ENCODE measurements around the gene CCL13.

GRCh38 chr17:34313164-34313563, 43.1 kb upstream of the CCL13 start:
- TF ChIP-seq CTCF (conservative IDR thresholded peaks at IDR 0.05) (no peak), EZH2 (IDR thresholded peaks at IDR 0.05; ENCODE audit: low read depth) (no peak)
